ENCODE data around the gene IQSEC1.

Gene IQSEC1

GRCh38 chr3:13085081-13085845 lies 12.0 kb upstream of the IQSEC1 start:
- DNase-seq = no peak

DNA sequence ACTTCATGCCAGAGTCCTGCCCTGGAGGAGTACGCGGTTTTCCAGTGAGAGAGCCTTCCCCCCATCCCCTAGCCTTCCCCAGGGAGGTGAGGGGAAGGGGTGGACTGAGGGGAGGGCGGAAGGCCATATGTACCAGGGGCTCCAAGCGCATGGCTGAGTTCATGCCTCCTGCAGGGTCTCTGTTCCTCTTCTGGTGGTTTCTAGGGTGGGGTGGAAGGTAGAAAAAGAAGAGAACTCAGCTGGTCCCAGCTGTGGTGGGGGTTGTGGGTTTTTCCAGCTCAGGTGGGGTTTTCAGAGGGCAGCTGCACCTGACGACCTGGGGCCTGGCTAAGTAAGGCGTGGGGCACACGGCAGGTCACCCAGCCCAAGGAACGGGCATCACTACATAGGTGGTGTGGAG lies 10.7 kb upstream of the IQSEC1 start:
- DNase-seq = no peak

GRCh38 chr3:13083254-13083653 lies 10.0 kb upstream of the IQSEC1 start:
- DNase-seq = no peak

DNA sequence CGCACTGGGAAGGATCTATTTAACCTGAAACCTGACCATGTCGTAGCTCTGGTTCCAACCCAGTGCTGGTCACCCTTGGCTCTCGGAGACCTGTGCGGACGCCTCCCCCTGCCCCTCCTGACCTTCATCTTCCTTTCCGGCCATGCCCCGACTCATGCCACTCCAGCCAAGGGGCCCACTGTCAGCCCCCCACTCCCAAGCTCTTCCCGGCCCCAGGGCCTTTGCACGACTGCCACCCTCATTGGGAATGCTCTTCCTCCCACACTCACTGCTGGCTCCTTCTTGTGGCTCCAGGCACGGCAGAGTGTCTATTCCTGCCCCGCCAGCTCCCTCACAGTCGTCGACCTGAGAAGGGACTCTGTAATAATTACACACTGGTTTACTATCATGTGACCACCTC lies 9.4 kb upstream of the IQSEC1 start:
- no peak for DNase-seq

GRCh38 chr3:13081603-13082360 lies 8.6 kb upstream of the IQSEC1 start:
- no peak for DNase-seq

- no peak for DNase-seq
Measured at GRCh38 chr3:13080591-13080990, 7.4 kb upstream of the IQSEC1 start.

DNA sequence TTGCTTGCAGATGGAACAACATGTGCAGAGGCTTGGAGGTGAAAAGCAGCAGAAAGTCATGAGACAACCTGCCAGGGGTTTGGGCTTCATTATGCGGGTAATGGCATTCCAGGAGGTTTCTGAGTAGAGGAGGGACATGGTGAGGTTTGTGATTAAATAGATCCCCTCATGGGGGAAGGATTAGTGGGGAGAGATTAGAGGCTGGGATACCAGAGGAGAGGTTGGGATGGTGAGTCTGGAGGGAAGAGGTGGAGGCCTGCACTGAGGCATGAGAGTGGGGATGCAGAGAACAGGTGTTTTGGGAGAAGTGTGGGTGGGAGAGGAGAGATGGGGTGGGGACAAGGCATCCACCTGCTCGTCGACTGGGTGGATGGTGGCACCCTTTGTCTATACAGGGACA lies 6.8 kb upstream of the IQSEC1 start:
- DNase-seq = no peak

DNA sequence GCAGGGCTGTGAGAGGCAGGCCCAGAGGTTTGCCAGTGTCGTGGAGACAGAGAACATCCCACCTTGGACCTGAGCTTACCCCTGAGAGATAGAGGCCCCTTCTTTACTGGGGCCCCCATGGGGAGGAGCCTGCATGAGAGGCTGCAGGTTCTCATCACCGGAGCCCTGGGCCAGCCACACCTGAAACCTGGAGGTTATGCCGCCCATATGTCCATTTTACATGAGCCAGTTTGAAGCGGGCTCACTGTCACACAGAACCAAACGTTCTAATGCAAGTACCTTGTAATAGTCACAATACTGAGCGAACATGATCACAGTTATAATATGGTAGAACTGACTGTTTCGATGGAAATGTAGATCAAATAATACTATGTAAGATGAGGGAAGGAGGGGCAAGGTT lies 6.3 kb upstream of the IQSEC1 start:
- DNase-seq = no peak

DNA sequence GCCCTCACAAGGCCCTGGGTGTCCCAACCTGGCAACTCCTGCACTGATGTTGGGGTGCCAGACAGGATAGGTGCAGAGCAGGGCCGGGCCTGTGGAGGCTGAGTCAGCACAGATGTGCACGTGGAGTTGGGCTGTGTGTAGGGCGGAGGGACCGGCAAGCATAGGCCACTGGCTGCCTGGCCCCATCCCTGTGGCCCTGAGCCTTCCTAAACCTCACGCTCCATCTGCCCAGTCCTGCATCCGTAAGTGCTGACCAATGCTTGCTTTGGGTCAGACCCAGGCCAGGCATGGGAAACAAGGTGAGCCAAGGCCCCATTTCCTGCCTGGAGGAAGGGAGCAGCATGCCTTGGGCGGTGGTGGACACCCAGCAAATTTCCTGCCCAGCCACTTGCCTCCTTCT lies 5.8 kb upstream of the IQSEC1 start:
- no peak for DNase-seq

GRCh38 chr3:13078163-13078905 lies 5.1 kb upstream of the IQSEC1 start:
- no peak for DNase-seq

DNA sequence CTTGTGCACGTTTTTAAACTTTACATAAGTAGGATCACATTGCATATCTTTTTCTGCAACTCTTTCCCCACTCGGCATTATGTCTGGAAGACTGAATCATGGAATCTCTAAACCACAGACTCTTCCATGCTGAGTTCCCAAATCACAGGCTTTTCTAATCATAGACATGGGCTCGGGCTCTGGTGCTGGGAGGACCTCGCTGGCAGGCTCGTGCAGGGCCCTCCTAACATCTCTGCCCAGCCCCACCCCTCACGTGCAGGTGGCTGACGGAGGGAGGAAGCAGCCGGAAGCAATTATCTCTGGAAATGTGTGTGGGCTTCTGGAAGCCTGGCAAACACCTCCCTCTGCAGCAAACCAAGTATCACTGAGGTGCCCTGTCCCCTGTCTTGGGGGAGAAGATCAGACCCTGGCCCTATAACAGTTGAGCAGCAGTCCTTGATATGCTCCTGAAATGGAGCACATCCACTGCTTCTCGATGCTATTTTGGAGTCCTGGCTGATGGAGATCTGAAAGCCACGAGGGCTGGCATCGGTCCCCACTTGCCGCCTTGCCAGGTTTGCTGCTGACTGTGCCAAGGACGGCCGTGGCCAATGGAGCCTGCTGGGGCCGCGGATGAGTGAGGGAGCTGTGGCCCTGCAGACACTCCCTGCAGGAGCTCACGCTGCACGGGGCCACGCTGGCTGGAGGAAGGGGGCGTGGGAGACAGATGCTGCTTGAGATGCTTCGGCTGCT lies 4.4 kb upstream of the IQSEC1 start:
- DNase-seq = no peak

DNA sequence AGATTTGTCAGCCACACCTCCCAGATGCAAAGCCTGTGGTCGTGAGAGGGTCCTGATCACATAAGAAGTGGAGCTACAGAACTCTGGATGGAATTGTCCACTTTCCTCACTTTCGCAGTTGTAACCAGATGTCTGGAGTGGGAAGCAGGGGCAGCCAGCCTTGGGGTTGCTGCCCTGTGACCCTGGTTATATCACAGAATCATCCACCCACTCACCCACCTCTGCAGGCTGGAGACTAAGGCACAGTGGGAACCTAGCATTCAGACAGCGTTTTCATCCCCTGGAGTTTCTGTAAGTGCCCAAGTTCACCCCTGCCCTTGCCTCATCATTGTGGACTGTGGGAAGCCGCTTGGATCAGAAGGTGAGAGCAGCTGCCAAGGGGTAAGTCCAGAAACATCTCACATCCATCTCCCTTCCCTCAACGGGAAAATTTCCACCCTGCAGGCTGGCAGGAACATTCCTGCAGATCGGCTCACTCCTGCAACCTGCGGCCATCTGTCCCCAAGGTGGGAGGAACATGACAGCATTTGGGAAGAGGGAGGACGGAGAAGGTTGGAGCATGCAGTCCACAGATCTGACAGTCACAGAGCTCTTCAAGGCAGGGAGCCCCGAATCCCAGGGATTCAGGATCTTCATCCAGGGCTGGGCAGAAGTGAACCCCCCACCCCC lies 2.9 kb upstream of the IQSEC1 start:
- DNase-seq = no peak

DNA sequence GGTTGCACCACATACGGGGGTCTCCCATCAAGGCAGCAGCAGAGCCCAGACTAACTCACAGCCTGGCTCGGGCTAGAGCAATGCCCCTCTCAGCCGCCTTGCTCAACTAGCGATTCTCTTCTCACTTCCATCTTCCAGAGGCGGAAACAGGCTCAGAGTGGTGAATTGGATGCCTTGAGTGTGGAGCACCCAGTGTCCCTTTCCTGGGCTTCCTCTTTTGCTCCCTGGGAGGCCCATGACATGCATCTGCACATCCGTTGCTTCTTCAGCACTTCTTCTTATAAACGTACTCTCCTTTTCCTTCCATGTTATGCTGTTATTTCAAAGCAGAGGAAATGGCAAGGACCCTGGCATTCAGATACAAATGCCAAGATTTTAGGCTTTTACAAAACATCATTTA lies 2.1 kb upstream of the IQSEC1 start:
- no peak for DNase-seq

DNA sequence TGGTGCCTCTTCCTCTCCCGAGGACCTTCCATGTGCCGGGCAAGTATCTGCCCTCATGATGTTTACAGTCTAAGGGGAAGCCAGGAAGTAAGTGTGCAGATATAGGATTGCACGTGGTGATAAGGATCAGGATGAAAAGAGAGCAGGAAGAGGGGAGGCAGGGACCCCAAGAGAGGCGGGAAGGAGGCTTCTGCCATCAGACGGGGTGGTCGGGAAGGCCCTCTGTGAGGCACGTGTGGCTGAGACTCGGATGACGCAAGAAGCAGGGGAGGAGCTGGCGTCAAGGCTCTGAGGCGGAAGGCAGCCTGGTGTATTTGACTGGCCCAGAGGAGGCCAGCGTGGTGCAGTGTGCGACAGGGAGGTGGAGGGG lies 762 bp upstream of the IQSEC1 start:
- no peak for DNase-seq

GRCh38 chr3:13072600-13073325 lies 466 bp downstream of the IQSEC1 start:
- DNase-seq = no peak

DNA sequence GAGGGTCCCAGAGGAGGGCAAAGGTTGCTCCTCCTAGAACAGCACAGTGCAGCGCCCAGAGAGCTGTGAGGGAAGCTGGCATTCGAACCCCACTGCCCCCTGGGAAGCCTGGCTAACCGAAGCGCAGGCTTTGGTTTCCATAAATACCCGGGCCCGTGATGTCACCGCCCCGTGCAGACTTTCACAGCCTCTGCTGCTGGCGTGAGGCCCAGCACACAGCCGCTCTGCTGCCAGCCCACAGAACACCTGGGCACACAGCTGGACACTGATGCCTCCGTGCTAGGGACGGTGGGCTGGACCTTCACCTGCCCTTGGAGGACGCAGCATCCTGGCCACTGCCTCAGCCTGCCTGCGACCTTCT lies 1.0 kb downstream of the IQSEC1 start:
- DNase-seq = no peak

- no peak for DNase-seq
Measured at GRCh38 chr3:13071695-13072094, 1.5 kb downstream of the IQSEC1 start.

DNA sequence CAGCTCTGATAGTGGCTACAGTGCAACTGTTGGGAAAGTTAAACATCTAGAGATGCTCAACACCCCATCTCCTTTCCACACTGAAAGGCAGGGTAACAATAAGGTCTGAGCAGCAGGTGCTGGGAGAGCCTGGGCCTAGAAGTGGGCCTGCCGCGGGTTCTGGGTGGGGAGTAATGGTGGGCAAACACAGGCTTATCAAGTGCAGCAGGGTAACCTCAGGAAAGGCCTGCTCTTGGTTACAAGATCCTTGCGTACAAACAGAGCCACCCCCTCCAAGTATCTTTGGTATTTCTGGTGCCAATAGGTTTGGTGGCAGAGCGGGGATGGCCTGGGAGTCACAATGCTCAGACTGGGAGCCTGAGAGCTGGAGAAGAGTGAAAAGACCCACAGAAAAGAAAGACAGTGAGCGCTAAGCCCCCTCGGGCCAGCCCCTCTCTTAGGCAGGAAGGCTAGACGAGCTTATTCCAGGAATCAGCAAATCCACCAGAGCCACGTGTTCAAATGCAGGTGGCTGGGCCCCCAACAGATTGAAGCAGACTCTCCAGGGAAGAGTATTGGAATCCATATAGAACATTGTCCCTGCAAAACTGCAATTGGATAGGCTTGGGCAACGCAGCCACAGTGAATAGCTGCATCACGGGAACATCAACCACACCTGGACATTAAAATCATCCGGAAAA lies 2.7 kb downstream of the IQSEC1 start:
- DNase-seq = no peak

DNA sequence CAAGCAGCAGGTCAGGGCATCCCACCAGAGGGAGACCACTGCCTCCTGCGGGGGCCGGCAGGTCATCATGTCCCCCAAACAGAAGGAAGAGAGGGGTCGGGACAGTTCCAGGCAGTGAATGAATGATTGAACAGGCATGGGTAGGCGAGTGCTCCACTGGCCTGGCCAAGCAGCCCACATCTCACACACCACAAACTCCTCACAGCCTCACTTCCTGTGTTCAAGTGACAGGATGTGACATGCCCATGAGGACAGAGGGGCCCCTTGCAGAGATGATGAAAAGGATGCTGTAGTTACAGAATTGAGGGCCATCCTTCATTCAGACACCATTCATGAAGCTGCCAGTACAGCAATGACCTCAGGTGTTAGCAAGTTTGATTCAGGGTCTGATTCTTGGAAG lies 3.7 kb downstream of the IQSEC1 start:
- DNase-seq = no peak

- no peak for DNase-seq
Measured at GRCh38 chr3:13068269-13069010, 4.8 kb downstream of the IQSEC1 start.

DNA sequence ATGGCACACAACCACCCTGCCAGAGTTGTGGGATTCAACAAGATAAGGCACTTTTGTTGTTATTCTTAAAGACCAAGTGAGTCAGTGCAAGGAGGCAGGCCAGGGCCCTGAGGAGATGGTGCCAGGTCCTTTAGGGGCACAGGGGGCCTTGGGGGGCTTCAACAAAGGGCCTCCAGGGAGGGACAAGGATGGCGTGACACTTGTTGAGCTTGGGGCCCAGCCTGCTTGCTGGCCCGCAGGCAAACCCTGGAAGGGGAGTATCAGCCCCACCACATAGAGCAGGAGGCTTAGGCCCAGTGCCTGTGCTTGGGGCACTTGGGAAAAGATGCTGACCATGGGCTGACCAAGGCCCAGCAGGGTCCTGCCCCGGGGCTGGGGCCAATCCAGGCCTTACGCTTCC lies 5.5 kb downstream of the IQSEC1 start:
- DNase-seq = no peak
